Measurements from ENCODE around the gene CDC42BPB.

The CDC42BPB gene

GRCh38 chr14:102991376-102991775, 66.0 kb downstream of the CDC42BPB start:
- DNase-seq, result no peak

GRCh38 chr14:102988054-102988453, 69.3 kb downstream of the CDC42BPB start:
- DNase-seq, result no peak

GRCh38 chr14:102986810-102987579, 70.4 kb downstream of the CDC42BPB start:
- DNase-seq, result no peak

GRCh38 chr14:102985665-102986064, 71.7 kb downstream of the CDC42BPB start:
- no peak for DNase-seq

- no peak for DNase-seq
These were observed 72.8 kb downstream of the CDC42BPB start for GRCh38 chr14:102984336-102985102.

GRCh38 chr14:102983496-102983895, 73.9 kb downstream of the CDC42BPB start:
- DNase-seq, result no peak

GRCh38 chr14:102982852-102983470, 74.4 kb downstream of the CDC42BPB start:
- no peak for DNase-seq

- DNase-seq, result no peak
These were observed 76.9 kb downstream of the CDC42BPB start for GRCh38 chr14:102980409-102980810.

GRCh38 chr14:102979406-102979805, 77.9 kb downstream of the CDC42BPB start:
- no peak for DNase-seq

GRCh38 chr14:102977475-102977874, 79.9 kb downstream of the CDC42BPB start:
- DNase-seq, result no peak

- no peak for DNase-seq
These were observed 81.7 kb downstream of the CDC42BPB start for GRCh38 chr14:102975662-102976061.

- no peak for DNase-seq
These were observed 83.6 kb downstream of the CDC42BPB start for GRCh38 chr14:102973706-102974285.

GRCh38 chr14:102971836-102972606, 85.3 kb downstream of the CDC42BPB start:
- DNase-seq, result no peak

GRCh38 chr14:102971314-102971713, 86.0 kb downstream of the CDC42BPB start:
- DNase-seq, result no peak

GRCh38 chr14:102970496-102970895, 86.9 kb downstream of the CDC42BPB start:
- DNase-seq, result no peak

GRCh38 chr14:102969901-102970300, 87.4 kb downstream of the CDC42BPB start:
- no peak for DNase-seq

GRCh38 chr14:102969060-102969791, 88.1 kb downstream of the CDC42BPB start:
- DNase-seq, result no peak

- DNase-seq, result no peak
These were observed 89.0 kb downstream of the CDC42BPB start for GRCh38 chr14:102968306-102968705.

GRCh38 chr14:102967506-102967795, 89.9 kb downstream of the CDC42BPB start:
- DNase-seq, result no peak

GRCh38 chr14:102966681-102967505, 90.5 kb downstream of the CDC42BPB start:
- no peak for DNase-seq

Data from right kidney (tissue), 1 donor.